SKM-1 treated with dmso at 0.1 percent for 144 hours (cell line): Measurements from ENCODE around the gene DIDO1.

Experiments used
- DNase-seq: peaks from one replicate; lab custom pipeline; 2025; ENCODE audit not compliant: unreplicated experiment; lab: John Stamatoyannopoulos, UW

The DIDO1 gene

DNA sequence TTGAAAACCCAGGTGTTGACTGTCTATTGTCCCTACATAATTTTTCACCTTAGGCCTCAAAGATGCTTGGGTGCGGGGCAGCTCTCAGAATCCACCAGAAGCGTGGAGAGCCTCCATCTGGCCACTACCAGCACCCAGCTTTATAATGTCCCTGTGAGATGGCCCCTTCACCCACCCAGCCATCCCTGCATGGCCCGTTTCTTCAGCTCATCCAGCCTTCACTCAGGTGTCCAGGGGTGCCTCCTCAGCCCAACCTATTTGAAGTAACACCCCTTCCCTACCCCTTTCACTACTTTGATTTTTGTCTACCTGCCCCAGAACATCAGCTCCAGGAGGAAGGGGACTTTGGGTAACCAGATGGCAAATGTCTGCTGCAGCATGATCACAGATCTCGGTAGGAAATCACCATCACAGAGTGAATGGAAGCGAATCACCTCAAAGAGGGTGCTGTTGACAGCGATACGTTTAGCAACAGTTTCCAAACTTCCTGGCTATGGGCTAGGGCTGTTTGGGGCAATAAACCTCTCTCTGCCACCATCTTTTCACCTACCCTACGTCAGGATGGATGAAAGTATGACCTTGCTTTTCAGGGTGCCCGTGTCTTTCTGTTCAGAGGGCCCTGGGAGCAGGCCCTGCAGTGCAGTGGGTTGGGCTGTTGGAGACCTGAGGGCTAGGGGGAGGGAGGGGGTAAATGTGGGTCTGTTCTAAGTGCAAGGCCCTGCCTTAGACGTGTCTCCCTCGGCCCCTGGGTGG lies 25.0 kb upstream of the DIDO1 start:
- no peak for DNase-seq

DNA sequence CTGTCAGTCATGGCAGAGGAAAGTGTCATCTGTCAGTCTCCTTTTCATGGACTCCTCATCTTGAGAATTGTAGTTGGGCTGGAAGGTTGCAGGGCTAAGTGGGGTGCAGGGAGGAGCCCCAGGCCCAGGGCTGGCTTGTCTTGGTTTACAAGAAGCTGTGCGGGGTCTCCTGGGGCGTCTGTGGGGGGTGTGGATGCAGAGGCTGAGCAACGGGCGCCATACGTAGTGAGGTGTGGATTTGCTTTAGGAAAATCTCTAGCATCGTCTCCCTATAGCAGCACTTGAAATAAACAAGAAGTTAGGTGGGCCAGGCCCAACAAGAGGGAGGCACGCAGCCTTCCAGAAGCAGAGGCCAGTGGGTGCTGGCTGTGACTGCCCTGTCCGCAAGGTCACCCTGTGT lies 24.4 kb upstream of the DIDO1 start:
- no peak for DNase-seq

DNA sequence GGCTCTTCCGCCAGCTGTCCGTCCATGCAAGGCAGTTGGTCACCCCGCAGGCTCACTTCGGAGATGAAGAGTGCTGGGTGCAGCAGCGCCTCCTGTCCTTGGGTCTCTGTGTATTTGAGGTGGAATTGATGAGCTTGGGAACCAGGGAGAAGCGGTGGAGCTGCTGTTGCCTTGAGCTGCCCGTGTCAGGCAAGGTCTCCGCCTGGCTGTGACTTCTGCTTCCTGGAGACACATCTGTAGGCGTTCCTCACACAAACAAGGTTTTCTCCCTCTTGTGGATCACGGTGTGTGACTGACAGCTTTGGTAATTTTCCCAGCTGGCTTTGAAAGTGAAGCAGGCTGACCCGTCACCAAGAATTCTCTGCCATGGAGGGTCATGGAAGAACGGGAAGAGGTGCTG lies 23.7 kb upstream of the DIDO1 start:
- no peak for DNase-seq

DNA sequence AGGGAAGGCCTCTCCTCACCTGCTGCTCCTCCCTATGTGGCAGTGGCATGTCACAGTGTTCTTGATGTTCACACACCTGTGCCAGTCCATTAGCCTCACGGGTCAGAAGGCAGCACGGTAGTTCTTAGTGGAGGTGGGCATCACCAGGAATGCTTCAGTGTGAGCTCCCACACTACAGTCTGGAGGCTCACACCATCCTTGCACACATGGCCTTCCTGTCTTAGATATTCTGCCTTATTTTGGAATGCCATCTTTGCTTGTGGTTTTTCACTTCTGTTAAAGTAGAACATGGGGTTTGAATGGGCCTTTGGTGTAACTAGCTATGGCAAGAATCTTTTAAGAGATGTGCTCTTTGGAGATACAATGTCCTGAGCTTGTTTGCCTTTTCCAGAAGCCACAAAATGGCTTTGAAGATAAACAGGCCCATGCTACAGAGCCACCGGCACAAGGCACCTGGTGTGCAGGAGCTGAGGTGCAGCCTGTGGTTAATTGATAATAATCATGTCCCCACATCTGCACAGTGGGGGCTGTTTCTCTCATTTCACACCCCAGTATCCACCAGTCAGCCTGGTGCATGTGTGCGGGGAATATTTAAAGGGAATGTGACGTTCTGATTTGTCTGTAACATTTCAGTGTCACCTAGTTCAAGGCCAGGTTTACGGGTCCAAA lies 23.0 kb upstream of the DIDO1 start:
- no peak for DNase-seq

DNA sequence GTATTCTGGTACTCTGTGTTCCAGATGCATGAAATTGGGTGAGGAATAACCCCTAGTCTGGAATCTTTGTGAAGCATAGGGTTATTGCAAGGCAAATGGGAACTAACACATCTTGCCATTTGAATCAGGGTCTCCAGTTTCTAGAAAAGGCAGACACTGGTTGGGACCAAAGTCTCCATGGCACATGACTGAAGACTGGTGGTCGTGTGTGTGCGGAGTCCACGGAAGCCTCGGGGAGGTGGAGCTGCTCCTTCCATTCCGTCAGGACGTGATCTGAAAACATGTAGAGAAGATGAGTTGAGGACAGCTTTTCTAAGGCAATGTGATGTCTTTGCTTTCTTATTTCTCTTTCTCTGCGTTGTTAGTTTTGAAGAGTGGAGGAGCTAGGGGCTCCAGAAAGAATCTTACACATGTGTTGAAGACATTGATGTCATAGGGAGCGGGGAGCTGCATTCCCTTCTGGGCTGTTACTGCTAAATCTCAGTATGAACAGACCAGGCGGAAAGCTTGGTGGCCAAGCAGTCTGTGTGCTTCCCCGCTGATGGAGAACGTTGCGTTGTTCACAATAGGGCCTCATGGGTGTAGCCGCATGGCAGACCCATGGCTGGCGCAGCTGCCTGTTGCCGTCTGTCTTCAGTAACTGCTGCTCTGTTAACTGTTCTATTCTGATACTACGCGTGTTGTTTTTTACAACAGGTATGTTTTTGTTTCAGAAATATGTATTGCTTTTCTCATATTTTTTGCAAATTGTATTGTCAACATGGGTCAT lies 21.4 kb upstream of the DIDO1 start:
- no peak for DNase-seq

DNA sequence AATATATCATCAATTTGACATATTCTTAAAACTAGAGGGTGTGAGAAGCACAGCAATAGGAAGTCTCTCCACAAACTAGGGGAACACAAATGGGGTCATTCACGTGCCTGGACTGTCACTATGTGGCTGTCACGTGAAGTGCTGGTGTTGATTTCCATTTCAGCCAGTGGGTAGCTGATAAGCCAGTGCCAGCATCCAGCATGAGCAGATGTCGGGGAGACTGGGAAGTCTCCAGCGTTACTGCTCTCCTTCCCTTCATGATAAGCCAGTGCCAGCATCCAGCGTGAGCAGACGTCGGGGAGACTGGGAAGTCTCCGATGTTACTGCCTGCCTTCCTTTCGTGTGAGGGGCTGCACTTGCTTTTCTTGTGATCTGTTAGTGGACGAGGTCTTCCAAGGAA lies 20.6 kb upstream of the DIDO1 start:
- DNase-seq = no peak

DNA sequence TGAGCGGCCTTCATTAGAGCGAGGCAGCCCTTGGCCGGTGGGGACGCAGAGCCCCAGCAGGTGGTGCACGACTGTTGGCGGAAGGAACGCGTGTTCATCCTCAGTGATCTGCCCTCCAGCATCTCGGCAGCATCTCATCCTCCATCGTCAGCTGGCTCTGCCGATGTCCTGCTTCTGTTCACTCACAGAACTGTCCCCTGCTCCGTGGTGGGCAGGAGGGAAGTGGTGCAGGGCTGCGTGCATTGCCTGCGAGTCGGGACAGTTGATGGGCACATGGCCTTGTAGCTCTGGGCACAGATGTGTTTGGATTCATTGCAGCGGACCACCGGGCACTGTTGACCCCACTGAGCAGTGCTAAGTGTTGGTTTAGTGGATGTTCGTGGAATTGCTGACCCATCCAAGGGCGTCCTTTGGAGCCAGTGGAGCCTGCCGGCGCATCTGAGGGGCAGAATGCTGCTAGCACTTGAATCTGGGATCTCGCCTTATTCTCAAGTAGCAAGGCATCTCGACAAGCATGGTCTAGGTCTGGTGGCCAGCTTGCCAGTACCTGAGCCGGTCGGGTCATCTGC lies 19.6 kb upstream of the DIDO1 start:
- DNase-seq = no peak

DNA sequence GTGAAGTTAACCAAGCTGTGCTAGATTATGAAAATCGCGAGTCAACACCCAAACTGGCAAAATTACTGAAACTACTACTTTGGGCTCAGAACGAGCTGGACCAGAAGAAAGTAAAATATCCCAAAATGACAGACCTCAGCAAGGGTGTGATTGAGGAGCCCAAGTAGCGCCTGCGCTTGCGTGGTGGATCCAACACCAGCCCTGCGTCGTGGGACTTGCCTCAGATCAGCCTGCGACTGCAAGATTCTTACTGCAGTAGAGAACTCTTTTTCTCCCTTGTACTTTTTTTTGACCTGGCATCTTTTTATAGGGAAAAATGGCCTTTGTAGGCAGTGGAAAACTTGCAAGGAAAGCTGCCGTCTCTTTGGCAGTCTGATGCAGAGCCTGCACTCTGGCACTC lies 18.4 kb upstream of the DIDO1 start:
- DNase-seq = no peak

DNA sequence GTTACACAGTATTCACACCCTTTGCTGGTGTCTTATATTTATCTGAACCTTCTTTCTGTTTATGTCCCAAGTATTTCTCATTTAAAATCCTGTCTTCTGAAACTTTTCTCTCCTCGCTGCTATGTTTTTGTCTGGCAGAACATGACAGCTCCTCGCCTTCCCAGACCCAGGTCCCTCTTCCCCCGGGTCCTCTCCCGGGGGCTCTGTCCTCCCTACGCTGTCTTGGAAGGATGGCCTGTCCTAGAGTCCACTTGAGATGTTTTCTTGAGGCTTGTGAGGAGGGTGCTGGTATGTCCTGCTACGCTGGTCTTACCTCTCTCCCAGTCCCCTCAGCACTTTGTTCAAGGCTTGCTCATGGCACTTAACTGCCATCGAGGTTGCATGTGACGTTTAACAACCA lies 17.9 kb upstream of the DIDO1 start:
- no peak for DNase-seq

DNA sequence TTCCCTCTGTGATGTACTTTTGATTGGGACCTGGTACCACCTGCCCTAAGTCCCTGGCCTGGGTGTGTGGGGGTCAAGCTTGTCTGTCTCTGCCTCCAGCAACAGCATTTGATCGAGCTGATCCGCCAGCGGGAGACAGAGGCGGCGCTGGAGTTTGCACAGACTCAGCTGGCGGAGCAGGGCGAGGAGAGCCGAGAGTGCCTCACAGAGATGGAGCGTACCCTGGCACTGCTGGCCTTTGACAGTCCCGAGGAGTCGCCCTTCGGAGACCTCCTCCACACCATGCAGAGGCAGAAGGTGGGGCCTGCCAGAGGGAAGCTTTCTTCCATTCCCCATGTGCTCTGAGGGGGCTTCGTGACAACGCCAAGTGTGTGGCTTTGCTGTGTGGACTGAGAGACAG lies 17.1 kb upstream of the DIDO1 start:
- DNase-seq = no peak

DNA sequence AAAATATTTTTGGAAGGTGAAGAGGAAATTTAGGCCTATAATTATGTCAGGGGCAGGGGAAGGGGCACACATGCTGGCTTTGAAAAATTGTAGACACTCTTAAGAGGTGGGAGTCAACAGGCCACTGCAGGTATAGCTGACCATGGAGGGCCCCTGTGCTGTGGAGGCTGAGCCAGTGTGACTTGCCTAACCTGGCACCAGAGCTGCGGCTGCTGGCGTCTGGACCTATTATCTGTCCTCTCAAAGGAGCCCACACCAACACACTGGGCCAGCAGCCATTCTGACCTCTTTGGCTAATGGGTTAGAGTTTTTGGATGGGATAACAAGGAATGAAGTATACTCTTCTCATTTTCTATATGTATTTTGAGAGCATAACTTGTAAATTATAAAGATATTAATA lies 16.2 kb upstream of the DIDO1 start:
- no peak for DNase-seq

DNA sequence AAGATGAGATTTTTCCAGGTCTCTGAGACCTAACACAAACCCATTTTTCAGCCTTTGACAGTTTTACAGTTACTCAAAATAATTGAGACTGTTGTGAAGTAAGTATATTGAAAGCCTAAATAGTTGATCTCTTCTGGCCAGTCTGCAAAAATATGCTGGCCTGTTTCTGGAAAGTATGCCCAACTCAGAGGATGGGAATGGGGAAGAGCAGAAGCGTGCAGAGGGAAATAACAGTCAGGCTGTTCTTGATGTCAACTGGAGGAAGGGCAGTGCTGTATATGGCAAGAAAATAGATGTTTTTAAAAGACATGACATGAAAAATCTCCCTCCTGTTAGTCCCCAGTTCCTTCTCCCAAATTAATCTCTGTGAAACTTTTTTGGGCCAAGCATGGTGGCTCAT lies 15.5 kb upstream of the DIDO1 start:
- no peak for DNase-seq

DNA sequence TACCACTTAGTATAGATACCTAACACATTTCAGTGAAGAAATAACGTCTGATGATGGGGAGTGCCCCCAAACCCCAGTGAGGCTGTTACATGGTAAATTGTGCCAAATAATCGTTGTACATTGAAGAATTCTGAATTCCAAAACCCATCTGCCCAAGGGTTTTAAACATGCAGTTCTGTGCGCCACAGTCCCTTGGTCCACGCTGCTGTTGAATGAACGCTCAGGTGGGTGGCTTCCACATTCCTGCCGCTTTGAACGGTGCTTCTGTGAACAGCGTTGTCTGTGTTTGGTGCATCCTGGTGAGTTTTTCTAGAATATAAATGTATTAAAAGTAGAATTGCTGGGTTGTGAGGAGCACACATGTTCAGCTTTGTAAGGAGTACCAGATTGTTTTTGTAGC lies 14.6 kb upstream of the DIDO1 start:
- no peak for DNase-seq

DNA sequence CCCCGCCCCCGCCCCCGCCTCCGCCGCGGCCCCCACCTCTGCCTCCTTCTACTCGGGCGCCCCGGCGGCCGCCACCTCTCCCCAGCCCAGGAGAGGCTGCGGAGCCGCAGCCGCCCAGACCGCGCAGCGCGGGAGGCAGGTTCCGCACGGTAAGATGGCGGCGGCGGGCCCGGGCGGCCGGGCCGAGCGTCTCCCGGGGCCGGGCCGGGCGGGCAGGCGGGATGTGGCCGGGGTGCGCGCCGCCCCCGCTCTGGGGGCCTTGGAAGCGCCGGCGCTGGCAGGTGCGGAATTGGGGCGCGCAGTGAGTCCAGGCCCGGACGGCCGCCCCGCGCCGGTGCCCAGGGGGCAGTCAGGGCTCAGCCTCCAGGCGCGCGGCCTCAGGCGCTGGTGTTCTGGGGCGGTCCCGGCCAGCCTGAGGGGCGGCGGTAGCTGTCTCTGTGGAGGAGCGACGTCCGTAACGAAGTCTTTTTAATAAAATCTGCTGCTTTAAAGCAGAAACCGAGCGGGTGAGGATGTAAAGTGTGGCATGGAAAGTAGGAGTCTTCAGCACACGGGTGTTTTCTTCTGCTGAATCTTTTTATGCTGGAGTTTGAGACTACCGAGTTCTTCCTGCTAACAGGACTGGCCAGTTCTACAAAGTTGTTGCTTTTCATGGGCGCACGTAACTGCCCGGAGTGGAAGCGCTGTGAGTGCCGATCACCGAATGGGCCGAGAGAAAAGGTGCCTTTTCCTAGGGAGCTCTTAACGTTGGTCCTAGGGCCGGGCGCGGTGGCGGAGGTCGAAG lies 12.0 kb upstream of the DIDO1 start, which contains the start of gene GID8:
Gene GID8 (plus strand): TSS at position 43 of the 784 bp plus-strand sequence. CDS start 3,356 bp downstream, outside the sequence.
- no peak for DNase-seq

DNA sequence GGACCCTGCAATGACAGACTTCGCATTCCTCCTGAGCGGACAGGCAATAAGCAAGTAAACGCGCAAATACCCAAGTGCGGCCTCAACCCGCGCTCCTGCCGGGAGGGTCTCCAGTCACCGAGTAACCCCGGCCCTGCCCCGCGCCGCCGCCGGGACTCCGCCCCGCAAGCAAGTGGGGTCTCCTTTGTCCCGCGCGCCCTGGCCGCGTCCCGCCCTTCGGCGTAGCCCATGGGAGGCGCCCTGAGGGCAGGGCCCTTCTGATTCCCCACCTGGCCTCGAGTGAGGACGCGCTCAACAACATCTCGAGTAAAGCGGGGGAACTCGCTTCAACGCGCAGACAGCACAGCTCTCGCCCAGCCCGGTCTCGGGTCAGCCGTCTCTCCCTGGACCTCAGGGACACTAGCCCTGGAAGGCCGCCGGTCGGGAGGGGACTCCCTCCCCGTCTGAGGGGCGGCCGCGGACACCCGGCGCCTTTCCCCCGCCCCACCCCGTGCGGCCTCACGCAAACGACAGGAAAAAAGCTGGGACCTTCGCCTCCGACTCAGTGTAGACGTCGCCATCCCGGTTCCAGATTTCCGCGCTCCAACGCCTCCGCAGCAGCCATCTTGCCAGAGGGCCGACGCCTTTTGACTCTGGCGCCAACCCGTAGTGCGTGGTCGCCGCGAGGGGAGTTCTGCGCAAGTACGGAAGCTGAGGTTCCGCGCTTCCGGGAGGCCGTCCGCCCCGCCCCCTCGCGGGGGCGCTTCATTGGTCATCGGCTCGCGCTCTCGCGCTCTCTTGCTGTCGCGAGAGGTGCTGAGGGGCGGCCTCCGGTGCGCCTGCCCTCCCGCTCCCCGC lies 11.2 kb upstream of the DIDO1 start:
- peak; percentile 93 for DNase-seq

DNA sequence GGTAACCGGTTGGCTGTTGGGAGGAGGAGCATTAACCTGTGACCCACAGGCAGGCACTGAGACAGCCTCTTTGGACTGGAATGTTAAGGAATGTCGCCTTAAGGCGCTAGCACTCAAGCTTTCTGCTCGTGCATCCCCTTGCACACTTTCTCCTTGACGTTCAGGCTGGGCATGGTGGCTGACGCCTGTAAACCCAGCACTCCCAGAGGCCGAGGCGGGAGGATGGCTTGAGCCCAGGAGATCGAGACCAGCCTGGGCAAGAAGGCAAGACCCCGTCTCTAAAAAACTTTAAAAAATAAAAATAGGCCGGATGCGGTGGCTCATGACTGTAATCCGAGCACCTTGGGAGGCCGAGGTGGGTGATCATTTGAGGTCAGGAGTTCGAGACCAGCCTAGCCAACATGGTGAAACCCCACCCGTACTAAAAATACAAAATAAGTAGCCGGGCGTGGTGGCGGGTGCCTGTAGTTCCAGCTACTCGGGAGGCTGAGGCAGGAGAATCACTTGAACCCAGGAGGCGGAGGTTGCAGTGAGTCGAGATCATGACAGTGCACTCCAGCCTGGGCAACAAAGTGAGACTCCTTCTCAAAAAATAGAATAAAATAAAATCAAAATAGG lies 9.8 kb upstream of the DIDO1 start:
- no peak for DNase-seq

DNA sequence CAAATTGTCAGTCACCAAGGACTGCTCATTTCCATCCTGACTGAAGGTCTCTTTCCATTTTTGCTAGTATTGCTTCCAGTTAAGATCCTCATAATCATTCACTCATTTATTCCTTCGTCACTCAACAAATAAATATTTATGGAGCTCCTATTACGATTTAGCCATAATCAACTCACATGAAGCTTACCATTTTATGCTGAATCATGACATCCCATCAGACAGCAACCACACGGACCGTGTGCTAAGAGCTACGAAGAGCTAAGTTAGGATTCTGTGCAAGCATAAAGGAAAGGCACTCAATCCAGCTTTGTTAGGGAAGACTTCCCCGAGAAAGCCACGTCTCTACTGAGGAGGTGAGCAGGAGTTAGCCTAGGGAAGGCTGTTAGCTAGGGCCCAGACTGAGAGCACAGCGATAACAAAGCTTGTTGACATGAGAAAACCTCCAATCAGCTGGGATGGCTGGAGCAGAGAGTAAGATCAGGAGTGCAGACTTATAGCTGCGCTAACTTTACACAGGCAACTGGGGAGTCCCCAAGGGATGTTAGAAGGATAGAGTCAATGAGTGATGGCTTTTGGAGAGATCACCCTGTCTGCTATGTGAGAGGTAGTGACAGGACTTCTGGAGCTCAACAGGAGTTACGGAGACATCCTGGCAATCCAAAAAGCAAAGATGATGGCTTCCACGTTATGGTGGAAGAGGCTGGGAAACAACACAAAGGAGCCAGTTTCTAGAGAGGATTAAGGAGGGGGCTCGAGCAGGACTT lies 9.1 kb upstream of the DIDO1 start:
- no peak for DNase-seq

DNA sequence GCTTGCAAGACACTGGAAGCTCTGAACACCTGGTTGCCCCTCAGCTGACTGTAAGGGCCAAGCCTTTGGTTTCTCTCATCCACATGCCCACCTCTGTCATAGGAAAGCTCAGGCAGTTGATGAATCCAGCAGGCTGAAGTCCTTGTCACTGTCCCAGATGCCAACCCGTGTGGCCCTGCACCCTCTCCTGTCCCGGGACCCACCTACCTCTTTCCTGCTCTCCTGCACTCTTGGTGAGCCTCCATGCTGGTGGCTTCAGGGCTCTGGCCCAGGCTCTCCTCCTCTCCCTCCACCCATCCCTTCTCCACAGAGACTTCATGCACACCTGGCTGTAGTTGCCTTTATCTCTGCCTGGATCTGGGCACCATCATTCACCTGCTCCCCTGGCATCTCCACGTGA lies 7.7 kb upstream of the DIDO1 start:
- no peak for DNase-seq

DNA sequence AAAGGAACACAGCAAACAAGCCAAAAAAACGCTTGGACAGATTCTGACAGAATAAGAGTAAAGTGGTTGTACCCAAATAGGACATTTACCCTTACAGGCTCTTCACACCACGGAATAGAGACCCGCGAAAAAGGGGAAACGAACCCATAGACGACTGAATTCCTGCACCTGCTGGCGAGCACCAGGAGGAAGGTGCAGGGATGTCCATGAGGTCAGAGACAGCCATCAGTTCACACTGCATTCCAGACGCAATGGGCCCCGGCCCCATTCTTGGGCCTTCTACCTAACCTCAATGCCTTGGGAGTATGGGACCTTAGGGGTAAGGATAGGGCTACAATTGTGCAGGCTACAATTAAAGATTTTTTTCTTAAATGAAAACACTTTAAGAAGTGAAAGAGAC lies 5.2 kb upstream of the DIDO1 start:
- no peak for DNase-seq
